ENCODE results near the gene IL10RA. TPM values are rescaled to one million over a fixed set of nuclear protein-coding genes. Genes with fewer than 3 reads are reported as not detected.

IL10RA gene
- polyA plus RNA-seq, 1 experiment, result not detected

DNA sequence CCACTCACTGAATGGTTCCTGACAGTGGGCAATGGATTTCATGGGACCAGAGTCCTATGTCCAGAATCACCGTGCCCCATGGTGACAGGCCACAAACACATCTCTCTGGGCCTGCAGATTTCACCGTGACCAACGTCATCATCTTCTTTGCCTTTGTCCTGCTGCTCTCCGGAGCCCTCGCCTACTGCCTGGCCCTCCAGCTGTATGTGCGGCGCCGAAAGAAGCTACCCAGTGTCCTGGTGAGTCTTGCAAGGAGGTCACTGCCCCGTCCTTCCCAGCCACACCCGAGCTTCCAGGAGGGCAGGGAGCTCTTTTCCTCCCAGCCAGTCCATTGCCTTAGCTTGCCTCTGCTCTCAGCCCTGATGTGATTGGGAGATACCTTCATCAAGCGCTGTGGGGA is 9.3 kb downstream of the IL10RA start:
- CTCF ChIA-PET, result no interaction called here
- POLR2A ChIA-PET, result no interaction called here
- Histone ChIP-seq H3K27ac (ENCODE audit: low read depth, low read length) (no peak overlapping the region), H3K4me3 (ENCODE audit: low read depth, low read length) (no peak overlapping the region), H3K27me3 (ENCODE audit: control insufficient read depth, insufficient read depth, low read length) (no peaks in the 10 kb centered on the region), H3K9me3 (ENCODE audit: control insufficient read depth, insufficient read depth, low read length) (no peaks in the 10 kb centered on the region)
- TF ChIP-seq CTCF (IDR thresholded peaks at IDR 0.05; ENCODE audit: low read depth, low read length), result no peak
- no peak for DNase-seq (ENCODE audit: low read depth, low spot score)

DNA sequence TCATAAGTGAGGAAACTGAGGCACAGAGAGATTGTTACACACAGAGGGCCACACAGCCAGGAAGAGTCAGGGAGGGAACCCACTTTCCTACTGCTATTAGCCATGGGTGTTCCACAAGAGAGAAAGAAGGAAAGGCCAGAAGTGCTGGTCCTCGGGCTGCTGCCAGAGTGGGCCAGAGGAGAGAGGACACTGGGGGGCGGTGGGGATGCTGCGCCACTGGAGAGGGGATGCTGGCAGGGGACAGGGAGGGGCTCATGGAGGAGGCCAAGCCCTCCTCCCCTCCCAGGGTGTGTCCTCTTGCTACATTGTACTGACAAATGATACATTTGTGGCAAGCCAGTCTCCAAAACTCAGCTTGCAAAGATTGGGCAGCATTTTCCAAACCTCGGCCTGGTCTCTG is 9.9 kb downstream of the IL10RA start:
- POLR2A ChIA-PET, result no interaction called here
- no peak for DNase-seq (ENCODE audit: low read depth, low spot score)
- TF ChIP-seq CTCF (IDR thresholded peaks at IDR 0.05; ENCODE audit: low read depth, low read length), result no peak
- Histone ChIP-seq H3K4me3 (ENCODE audit: low read depth, low read length) (no peak overlapping the region), H3K9me3 (ENCODE audit: control insufficient read depth, insufficient read depth, low read length) (no peaks in the 10 kb centered on the region), H3K27me3 (ENCODE audit: control insufficient read depth, insufficient read depth, low read length) (no peaks in the 10 kb centered on the region), H3K27ac (ENCODE audit: low read depth, low read length) (no peak overlapping the region)
- CTCF ChIA-PET, result interaction anchor here (1.7 kb wide), 1 partner anchor 49 kb away, joined by 6 read pairs; no protein-coding TSS in a partner anchor

DNA sequence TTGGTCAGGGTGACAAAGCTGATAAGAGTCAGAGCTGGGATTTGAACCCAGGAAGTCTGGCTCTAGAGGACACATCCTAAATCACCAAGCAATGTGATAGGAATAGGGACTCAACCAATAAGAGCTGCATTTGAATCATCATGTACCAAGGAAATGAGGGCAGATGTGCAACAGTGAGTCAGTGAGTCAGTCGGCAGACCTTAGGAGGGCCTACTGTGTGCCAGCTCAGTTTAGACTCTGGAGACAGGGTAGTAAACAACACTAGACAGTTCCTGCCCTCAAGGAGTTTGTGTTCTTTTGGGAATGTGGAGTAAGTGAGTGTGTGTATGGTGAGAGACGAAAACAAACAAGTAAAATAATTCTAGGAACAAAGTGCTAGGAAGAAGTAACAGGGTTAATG is 11.2 kb downstream of the IL10RA start:
- TF ChIP-seq CTCF (IDR thresholded peaks at IDR 0.05; ENCODE audit: low read depth, low read length), result no peak
- Histone ChIP-seq H3K9me3 (ENCODE audit: control insufficient read depth, insufficient read depth, low read length) (no peaks in the 10 kb centered on the region), H3K27me3 (ENCODE audit: control insufficient read depth, insufficient read depth, low read length) (peaks cover 3% of the 10 kb centered on the region), H3K4me3 (ENCODE audit: low read depth, low read length) (no peak overlapping the region), H3K27ac (ENCODE audit: low read depth, low read length) (no peak overlapping the region)
- CTCF ChIA-PET, result interaction anchor here (1.7 kb wide), 1 partner anchor 50 kb away, joined by 6 read pairs; no protein-coding TSS in a partner anchor
- DNase-seq (ENCODE audit: low read depth, low spot score), result no peak
- POLR2A ChIA-PET, result no interaction called here

- DNase-seq (ENCODE audit: low read depth, low spot score), result no peak
- ChIA-PET POLR2A (no interaction called here), CTCF (interaction anchor here (1.7 kb wide), 1 partner anchor 51 kb away, joined by 6 read pairs; no protein-coding TSS in a partner anchor)
- Histone ChIP-seq H3K4me3 (ENCODE audit: low read depth, low read length) (no peak overlapping the region), H3K27ac (ENCODE audit: low read depth, low read length) (no peak overlapping the region), H3K27me3 (ENCODE audit: control insufficient read depth, insufficient read depth, low read length) (peaks cover 3% of the 10 kb centered on the region), H3K9me3 (ENCODE audit: control insufficient read depth, insufficient read depth, low read length) (no peaks in the 10 kb centered on the region)
- no peak for TF ChIP-seq CTCF (IDR thresholded peaks at IDR 0.05; ENCODE audit: low read depth, low read length)
Observed at GRCh38 chr11:117997823-117998579, 11.8 kb downstream of the IL10RA start.

DNA sequence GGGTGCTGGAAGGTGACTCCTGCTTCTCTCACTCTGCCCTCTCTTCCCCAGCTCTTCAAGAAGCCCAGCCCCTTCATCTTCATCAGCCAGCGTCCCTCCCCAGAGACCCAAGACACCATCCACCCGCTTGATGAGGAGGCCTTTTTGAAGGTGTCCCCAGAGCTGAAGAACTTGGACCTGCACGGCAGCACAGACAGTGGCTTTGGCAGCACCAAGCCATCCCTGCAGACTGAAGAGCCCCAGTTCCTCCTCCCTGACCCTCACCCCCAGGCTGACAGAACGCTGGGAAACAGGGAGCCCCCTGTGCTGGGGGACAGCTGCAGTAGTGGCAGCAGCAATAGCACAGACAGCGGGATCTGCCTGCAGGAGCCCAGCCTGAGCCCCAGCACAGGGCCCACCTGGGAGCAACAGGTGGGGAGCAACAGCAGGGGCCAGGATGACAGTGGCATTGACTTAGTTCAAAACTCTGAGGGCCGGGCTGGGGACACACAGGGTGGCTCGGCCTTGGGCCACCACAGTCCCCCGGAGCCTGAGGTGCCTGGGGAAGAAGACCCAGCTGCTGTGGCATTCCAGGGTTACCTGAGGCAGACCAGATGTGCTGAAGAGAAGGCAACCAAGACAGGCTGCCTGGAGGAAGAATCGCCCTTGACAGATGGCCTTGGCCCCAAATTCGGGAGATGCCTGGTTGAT is 12.6 kb downstream of the IL10RA start:
- CTCF ChIA-PET, result no interaction called here
- TF ChIP-seq CTCF (IDR thresholded peaks at IDR 0.05; ENCODE audit: low read depth, low read length), result no peak
- H3K27ac ChIP-seq (ENCODE audit: low read depth, low read length), result no peak overlapping the region

More for the DNA sequence above, 12.6 kb downstream of the IL10RA start:
- Histone ChIP-seq H3K4me3 (ENCODE audit: low read depth, low read length) (no peak overlapping the region), H3K27me3 (ENCODE audit: control insufficient read depth, insufficient read depth, low read length) (peaks cover 3% of the 10 kb centered on the region), H3K9me3 (ENCODE audit: control insufficient read depth, insufficient read depth, low read length) (no peaks in the 10 kb centered on the region)
- DNase-seq (ENCODE audit: low read depth, low spot score), result no peak
- POLR2A ChIA-PET, result no interaction called here

Data from AG04450 (cell line).